Lower leg skin (tissue), 3 donors: ENCODE measurements around the gene SLC66A1.

ENCODE experiments used
- CTCF ChIP-seq, 3 donors: fragments of 450-650 bp; IDR thresholded peaks; one replicate each; pipeline ENCODE4 v1.5.1; 2016; ENCODE audit warnings: antibody characterized with exemption in 3 of 3, mild to moderate bottlenecking in 3 of 3, moderate library complexity in 2 of 3
- POLR2A ChIP-seq, 2 donors: fragments of 450-650 bp; IDR thresholded peaks; one replicate each; pipeline ENCODE4 v1.6.1; 2016 to 2017; ENCODE audit warnings: antibody characterized with exemption in 2 of 2, mild to moderate bottlenecking in 1 of 2, moderate library complexity in 1 of 2

- no peak for TF ChIP-seq CTCF (IDR thresholded peaks at IDR 0.05)
- TF ChIP-seq POLR2A (IDR thresholded peaks at IDR 0.05) = no peak
These were observed 10.4 kb downstream of the SLC66A1 start for GRCh38 chr1:19322481-19322880.
